A549 (cell line): ENCODE data around the gene WASF2.

ENCODE experiments used
- CBX8 ChIP-seq: fragments of 200-600 bp; sonication (generic); IDR thresholded peaks from 2 replicates; pipeline ENCODE4 v1.6.1; 2016
- CEBPB ChIP-seq, 2 experiments: fragments of >200 bp in 1 of 2; sonication (Bioruptor Twin) in 1 of 2; formaldehyde crosslinking in 1 of 2; IDR thresholded peaks; 2 replicates each; pipeline ENCODE4 v1.6.1; 2012 to 2016
- CTCF ChIP-seq: fragments of >200 bp; sonication (Bioruptor Twin); formaldehyde crosslinking; IDR thresholded peaks from 3 replicates; pipeline ENCODE4 v1.5.1; 2016
- EP300 ChIP-seq, 2 experiments: fragments of >200 bp; sonication (Bioruptor Twin); formaldehyde crosslinking; IDR thresholded peaks; 2 replicates in 1 of 2; 3 replicates in 1 of 2; pipeline ENCODE4 v1.6.1; 2016 to 2017
- MYC ChIP-seq: IDR thresholded peaks from 2 replicates; pipeline ENCODE4 v1.6.1; 2012; ENCODE audit warnings: mild to moderate bottlenecking, inconsistent platforms, low read length, improper control_type of control experiment, borderline replicate concordance
- POLR2A ChIP-seq: IDR thresholded peaks from 2 replicates; pipeline ENCODE4 v1.6.1; 2012; ENCODE audit warnings: mild to moderate bottlenecking, low read length
- RAD21 ChIP-seq, 2 experiments: fragments of >200 bp in 1 of 2; sonication (Bioruptor Twin) in 1 of 2; formaldehyde crosslinking in 1 of 2; IDR thresholded peaks in 1 of 2; conservative IDR thresholded peaks in 1 of 2; 2 replicates in 1 of 2; 3 replicates in 1 of 2; pipeline ENCODE4 v1.6.1; 2012 to 2018; ENCODE audit warnings: inconsistent platforms in 1 of 2
- ZNF302 ChIP-seq: fragments of 250-450 bp; sonication (Bioruptor Pico); IDR thresholded peaks from 2 replicates; pipeline ENCODE4 v1.9.0; 2021; ENCODE audit warnings: inconsistent platforms, mild to moderate bottlenecking, moderate library complexity
- TF ChIP-seq, protein P1 (sequence below): IDR thresholded peaks from 2 replicates; pipeline ENCODE4 v1.6.1; 2012

DNA sequence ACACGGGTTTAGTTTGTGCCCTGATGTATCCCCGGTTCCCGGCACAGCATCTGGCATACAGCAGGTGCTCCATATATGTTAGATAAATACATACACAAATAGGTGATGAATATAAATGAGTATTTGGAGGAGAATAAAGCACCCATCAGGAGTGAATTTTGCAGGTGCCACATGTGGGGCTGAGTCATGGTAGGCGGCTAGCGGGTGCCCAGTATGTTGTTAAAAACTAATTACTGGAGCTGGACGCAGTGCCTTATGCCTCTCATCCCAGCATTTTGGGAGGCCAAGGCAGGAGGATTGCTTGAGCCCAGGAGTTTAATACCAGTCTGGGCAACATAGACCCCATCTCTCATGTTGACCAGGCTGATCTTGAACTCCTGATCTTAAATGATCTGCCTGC is 16.7 kb upstream of the WASF2 start:
- TF ChIP-seq CTCF (no peak), RAD21 (conservative IDR thresholded peaks at IDR 0.05 in 1 of 2, IDR thresholded peaks at IDR 0.05 in 1 of 2) (no peak), POLR2A (no peak), EP300 (IDR thresholded peaks at IDR 0.05) (no peak), CBX8 (no peak), MYC (no peak), CEBPB (IDR thresholded peaks at IDR 0.05) (no peak), ZNF302 (CRISPR knock-in tag) (no peak)
- TF ChIP-seq, protein P1, sequence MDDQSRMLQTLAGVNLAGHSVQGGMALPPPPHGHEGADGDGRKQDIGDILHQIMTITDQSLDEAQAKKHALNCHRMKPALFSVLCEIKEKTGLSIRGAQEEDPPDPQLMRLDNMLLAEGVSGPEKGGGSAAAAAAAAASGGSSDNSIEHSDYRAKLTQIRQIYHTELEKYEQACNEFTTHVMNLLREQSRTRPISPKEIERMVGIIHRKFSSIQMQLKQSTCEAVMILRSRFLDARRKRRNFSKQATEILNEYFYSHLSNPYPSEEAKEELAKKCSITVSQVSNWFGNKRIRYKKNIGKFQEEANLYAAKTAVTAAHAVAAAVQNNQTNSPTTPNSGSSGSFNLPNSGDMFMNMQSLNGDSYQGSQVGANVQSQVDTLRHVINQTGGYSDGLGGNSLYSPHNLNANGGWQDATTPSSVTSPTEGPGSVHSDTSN = no peak
